ENCODE measurements around the gene DENND2A.

The DENND2A gene

GRCh38 chr7:140640727-140641523 lies at the start of gene DENND2A:
Gene DENND2A, minus strand, starts transcription at chr7:140640813. Its CDS starts 38,416 bp downstream, at chr7:140602397.
- Histone ChIP-seq H3K27ac (no peak within 1 kb of the TSS), H2AFZ (ENCODE audit: low read depth) (no peak within 1 kb of the TSS)

GRCh38 chr7:140689199-140690152 lies 48.9 kb upstream of the DENND2A start:
- H3K27me3 ChIP-seq (ENCODE audit: insufficient read depth, low read depth): no peaks in the 10 kb centered on the region
- H2AFZ ChIP-seq (ENCODE audit: low read depth): no peak overlapping the region
- H3K36me3 ChIP-seq (ENCODE audit: insufficient read depth): no peaks in the 10 kb centered on the region
- no peaks in the 10 kb centered on the region for H4K20me1 ChIP-seq (ENCODE audit: insufficient read depth)
- TF ChIP-seq CTCF (conservative IDR thresholded peaks at IDR 0.05; ENCODE audit: low read depth, low read length): no peak
- H3K79me2 ChIP-seq (ENCODE audit: insufficient read depth, low read depth): no peaks in the 10 kb centered on the region
- H3K4me3 ChIP-seq (IDR thresholded peaks at IDR 0.05; ENCODE audit: insufficient read depth, low read depth, low read length): no peak overlapping the region
- no peak overlapping the region for H3K27ac ChIP-seq
- no peaks in the 10 kb centered on the region for H3K4me1 ChIP-seq (ENCODE audit: low read depth, poor library complexity, severe bottlenecking)
- H3K4me2 ChIP-seq: no peak overlapping the region
- no peak overlapping the region for H3K9ac ChIP-seq

More at GRCh38 chr7:140640727-140641523, at the start of gene DENND2A:
- H3K9ac ChIP-seq: no peak within 1 kb of the TSS
- no peaks in the 10 kb centered on the region for H3K27me3 ChIP-seq (ENCODE audit: insufficient read depth, low read depth)
- no peak for TF ChIP-seq CTCF (conservative IDR thresholded peaks at IDR 0.05; ENCODE audit: low read depth, low read length)
- no peaks in the 10 kb centered on the region for H3K36me3 ChIP-seq (ENCODE audit: insufficient read depth)
- H4K20me1 ChIP-seq (ENCODE audit: insufficient read depth): no peaks in the 10 kb centered on the region
- H3K79me2 ChIP-seq (ENCODE audit: insufficient read depth, low read depth): no peaks in the 10 kb centered on the region
- H3K4me3 ChIP-seq (IDR thresholded peaks at IDR 0.05; ENCODE audit: insufficient read depth, low read depth, low read length): no peak within 1 kb of the TSS
- no peak within 1 kb of the TSS for H3K4me2 ChIP-seq
- no peaks in the 10 kb centered on the region for H3K4me1 ChIP-seq (ENCODE audit: low read depth, poor library complexity, severe bottlenecking)

- Histone ChIP-seq H3K27me3 (ENCODE audit: insufficient read depth, low read depth) (no peaks in the 10 kb centered on the region), H4K20me1 (ENCODE audit: insufficient read depth) (no peaks in the 10 kb centered on the region), H3K36me3 (ENCODE audit: insufficient read depth) (no peaks in the 10 kb centered on the region), H3K4me3 (IDR thresholded peaks at IDR 0.05; ENCODE audit: insufficient read depth, low read depth, low read length) (no peak overlapping the region), H3K4me1 (ENCODE audit: low read depth, poor library complexity, severe bottlenecking) (no peaks in the 10 kb centered on the region), H2AFZ (ENCODE audit: low read depth) (no peak overlapping the region), H3K79me2 (ENCODE audit: insufficient read depth, low read depth) (no peaks in the 10 kb centered on the region), H3K9ac (no peak overlapping the region), H3K27ac (no peak overlapping the region), H3K4me2 (no peak overlapping the region)
- TF ChIP-seq CTCF (conservative IDR thresholded peaks at IDR 0.05; ENCODE audit: low read depth, low read length): no peak
Measured at GRCh38 chr7:140688341-140688740, 47.7 kb upstream of the DENND2A start.

GRCh38 chr7:140686921-140687320 lies 46.3 kb upstream of the DENND2A start:
- Histone ChIP-seq H3K4me2 (no peak overlapping the region), H3K36me3 (ENCODE audit: insufficient read depth) (no peaks in the 10 kb centered on the region), H3K27me3 (ENCODE audit: insufficient read depth, low read depth) (no peaks in the 10 kb centered on the region), H3K27ac (no peak overlapping the region), H3K9ac (no peak overlapping the region), H3K4me3 (IDR thresholded peaks at IDR 0.05; ENCODE audit: insufficient read depth, low read depth, low read length) (no peak overlapping the region), H2AFZ (ENCODE audit: low read depth) (no peak overlapping the region), H3K4me1 (ENCODE audit: low read depth, poor library complexity, severe bottlenecking) (no peaks in the 10 kb centered on the region), H3K79me2 (ENCODE audit: insufficient read depth, low read depth) (no peaks in the 10 kb centered on the region), H4K20me1 (ENCODE audit: insufficient read depth) (no peaks in the 10 kb centered on the region)
- no peak for TF ChIP-seq CTCF (conservative IDR thresholded peaks at IDR 0.05; ENCODE audit: low read depth, low read length)

Data from KMS-11 (cell line).